GM19035 (cell line): Measurements from ENCODE around the gene SPX.
A peak's percentile ranks its signal among the peaks of the same experiment; 100 is the strongest.

Experiments
- ATAC-seq: cut with Tn5 transposase; IDR thresholded peaks from one replicate; pipeline ENCODE4 v1.9.1; 2021; ENCODE audit not compliant: unreplicated experiment

Gene SPX

GRCh38 chr12:21526053-21526452, at the start of gene SPX:
SPX (plus strand) TSS chr12:21526296; CDS start chr12:21526473, 177 bp downstream.
- ATAC-seq, result no peak

- no peak for ATAC-seq
These were observed 49.1 kb upstream of the SPX start for GRCh38 chr12:21476949-21477348.

DNA sequence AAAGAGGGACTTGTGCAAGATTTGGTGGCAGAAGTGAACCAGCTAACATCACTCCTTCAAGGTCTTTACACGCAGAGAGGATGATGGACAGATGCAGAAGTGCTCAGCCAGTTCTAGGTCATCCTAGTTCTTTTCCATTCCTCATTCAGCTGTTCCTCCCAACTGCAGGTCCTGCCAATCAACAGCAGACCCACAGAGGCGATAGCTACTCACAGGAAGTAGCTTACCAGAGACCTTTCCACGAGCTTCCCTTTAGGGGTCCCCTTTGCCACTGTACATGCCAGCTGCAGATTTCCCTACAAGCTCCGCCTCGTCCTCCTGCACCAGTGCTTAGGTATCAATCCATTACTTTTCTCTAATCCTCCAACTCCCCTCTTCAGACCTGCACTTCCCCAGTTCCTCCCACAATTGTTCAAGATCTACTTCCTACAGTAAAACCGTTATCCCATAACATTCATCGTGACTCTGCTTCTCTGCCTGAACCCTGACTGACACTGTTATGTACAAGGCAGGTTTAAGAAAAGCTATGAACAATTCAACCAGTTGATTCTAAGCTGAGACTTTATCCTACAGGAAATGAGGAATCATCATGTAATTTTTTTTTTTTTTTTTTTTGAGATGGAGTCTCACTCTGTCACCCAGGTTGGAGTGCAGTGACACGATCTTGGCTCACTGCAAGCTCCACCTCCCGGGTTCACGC, 47.2 kb upstream of the SPX start:
- ATAC-seq, result no peak

GRCh38 chr12:21483531-21483930, 42.6 kb upstream of the SPX start:
- no peak for ATAC-seq

- no peak for ATAC-seq
These were observed 40.1 kb upstream of the SPX start for GRCh38 chr12:21485998-21486397.

DNA sequence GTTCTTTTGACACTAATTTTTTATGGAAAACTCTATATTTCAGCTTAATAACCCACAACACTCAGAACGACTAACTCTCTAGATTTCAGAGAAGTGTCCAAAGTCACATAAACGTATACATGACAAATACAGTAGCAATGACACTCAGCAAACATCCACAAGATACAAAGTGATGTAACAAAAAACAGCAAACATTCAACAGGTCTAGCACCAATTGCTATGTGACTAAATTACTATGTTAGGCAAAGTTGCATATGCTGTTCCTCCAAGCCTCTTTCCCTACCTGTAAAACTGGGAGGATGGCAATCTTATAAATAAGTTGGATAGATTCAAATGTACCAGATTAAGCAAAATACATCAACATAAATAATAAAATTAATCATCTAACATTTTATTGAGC, 26.3 kb upstream of the SPX start:
- no peak for ATAC-seq

- peak; percentile 4 for ATAC-seq
These were observed 25.3 kb upstream of the SPX start for GRCh38 chr12:21500786-21501257.

DNA sequence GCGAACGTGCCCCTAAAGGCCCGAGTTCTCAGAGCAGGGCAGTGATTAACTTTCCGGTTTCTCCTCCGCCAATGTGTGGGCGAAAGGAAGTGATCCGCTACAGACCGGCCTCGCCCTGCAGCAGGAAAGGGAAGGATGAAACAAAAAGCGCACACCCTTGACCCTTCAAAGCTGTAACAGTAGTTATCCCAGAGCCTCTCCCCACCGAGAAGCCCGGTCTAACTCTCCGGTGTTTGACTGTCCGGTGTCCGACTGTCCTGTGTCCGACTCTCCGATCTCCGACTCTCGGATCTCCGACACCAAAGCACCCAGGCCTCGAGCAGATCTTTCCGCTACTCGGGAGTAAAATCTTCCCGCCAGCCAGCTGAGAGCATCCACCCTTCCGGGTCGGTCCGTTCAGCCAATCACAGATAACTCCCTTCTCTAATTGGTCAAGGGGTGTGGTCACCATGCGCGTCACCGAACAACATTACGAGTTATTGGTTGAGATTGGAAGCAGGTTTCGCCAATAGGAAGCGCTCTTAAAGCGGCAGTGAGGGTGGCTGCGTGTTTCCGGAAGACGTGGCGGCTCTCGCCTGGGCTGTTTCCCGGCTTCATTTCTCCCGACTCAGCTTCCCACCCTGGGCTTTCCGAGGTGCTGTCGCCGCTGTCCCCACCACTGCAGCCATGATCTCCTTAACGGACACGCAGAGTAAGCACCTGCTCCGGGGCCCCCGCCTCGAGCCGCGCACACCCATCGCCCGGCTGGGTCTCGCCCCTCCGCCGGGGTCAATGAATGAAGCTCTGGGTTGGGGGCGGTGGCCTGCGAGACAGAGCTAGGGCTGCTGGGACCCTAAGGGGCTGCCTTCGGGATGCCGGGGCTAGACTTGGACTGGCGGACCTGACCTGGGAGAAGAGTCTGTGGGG, 24.6 kb upstream of the SPX start, which contains the start of the genes GOLT1B and RECQL:
TSS of gene GOLT1B (plus strand) at position 532 of the 906 bp plus-strand sequence. CDS start at position 667, 135 bp downstream.
TSS of gene RECQL (minus strand) at position 378 of the 906 bp plus-strand sequence. CDS start 2,065 bp downstream, outside the sequence.
- ATAC-seq, result peak; percentile 99

GRCh38 chr12:21502164-21502496, 24.0 kb upstream of the SPX start:
- ATAC-seq, result no peak

- ATAC-seq, result no peak
These were observed 23.2 kb upstream of the SPX start for GRCh38 chr12:21502872-21503271.

GRCh38 chr12:21505888-21506287, 20.2 kb upstream of the SPX start:
- ATAC-seq, result no peak

DNA sequence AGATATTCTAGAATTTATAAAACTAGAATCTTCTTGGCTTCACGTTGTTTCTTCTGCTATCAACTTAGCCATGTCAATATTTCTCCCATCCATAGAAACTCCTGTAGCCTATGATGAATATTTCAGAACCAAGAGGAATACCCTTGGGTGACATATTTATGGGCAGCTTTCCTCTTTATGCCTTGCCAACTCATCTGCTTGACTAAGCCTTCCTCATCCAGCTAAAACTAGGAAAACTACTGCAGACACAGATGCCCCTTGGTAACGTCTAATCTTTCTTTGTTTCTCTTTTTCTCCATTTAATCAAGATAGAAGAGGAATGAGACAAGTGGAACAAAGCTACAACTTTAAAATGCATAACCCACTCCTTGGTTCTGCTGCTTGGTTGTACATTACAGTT, 18.2 kb upstream of the SPX start:
- no peak for ATAC-seq

GRCh38 chr12:21509768-21510167, 16.3 kb upstream of the SPX start:
- peak; percentile 93 for ATAC-seq

- no peak for ATAC-seq
These were observed 9.8 kb upstream of the SPX start for GRCh38 chr12:21516281-21516680.

DNA sequence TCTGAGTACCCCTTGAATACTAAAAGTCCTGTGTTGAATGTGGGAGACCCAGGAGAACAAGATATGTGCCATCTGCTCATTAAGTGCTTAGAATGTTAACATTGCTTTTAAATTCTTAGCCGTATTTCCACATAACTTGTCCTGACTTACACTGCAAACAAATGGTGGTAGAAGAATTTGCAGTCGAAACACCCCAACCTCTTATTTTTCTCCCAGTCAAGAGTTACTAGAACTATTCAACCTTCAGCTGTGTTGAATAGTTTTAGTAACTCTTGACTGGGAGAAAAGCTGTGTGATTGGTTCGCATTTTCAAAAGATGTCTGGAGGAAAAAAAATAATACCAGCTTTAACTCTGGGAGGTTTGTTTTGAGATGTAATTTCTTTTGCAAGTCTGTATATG, 7.6 kb upstream of the SPX start:
- no peak for ATAC-seq

DNA sequence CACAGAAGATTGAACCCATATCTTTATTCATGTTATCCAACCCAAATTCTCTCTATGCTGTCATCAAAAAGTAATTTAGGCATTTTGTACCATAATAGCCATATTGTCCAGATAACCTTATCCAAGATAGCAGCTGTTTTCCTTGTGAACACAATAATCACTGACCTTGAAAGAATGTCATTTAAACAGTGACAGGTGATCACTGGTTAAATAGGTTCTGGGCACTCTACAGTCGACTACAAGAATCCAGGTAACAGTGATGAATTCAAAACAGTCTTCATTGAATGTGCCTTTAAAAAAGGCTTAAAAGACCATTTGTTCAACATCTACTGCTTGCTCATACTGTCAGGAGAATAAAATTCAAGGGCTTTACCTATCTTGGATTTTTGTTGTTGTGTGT, 4.6 kb upstream of the SPX start:
- ATAC-seq, result no peak

DNA sequence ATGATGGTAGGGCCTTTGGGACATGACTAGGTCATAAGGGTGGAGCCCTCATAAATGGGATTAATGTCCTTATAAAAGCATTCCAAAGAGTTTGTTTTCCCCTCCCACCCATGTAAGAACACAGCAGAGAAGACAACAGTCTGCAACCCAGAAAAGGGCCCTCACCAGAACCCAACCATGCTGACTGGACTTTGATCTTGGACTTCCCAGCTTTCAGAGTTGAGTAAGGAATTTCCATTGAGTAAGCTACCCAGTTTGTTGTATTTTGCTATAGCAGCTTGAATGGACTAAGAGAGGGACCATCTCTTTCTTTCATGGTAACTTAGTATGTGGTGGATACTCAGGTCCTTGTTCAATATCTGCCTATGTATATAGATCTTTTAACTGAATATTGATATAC, 2.9 kb upstream of the SPX start:
- ATAC-seq, result no peak

- ATAC-seq, result no peak
These were observed 737 bp downstream of the SPX start for GRCh38 chr12:21526721-21527345.

DNA sequence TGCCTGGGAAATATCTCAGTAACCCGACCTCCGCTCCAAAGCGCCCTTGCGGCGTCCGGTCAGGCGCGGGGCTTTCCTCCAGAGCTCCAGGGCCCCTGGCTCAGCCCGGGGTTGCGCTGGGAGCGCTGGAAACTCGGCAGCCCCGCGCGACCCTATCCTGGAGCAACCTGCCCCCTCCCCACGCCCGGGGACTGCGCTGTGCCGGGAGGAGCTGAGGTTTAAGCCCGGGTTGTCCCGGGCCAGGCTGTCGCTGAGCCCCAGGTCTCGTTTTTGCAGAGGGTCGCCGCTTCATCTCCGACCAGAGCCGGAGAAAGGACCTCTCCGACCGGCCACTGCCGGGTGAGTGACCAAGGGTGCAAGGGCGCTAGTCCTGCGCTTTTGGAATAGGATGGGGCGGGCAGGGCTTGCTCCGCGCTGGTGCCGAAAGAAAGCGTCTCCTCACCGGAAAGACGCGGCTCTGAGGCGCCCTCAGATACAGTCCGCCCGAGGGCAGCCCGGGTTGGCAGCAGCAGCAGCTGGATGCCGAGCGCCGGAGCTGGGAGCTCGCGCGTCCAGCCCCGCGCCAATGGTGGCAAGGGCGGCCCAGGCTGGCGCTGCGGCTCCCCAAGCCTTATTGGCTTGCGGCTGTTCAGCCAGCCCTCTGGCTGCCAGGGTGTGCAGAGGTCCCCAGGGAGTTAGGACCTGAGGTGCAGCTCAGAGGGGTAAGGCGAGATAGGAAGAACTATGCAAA, 1.5 kb downstream of the SPX start:
- peak; percentile 96 for ATAC-seq

- no peak for ATAC-seq
These were observed 2.9 kb downstream of the SPX start for GRCh38 chr12:21528953-21529352.

GRCh38 chr12:21529456-21529855, 3.4 kb downstream of the SPX start:
- no peak for ATAC-seq
